Lung (tissue), 5 donors: ENCODE measurements around the gene FAM13A. TPM values are rescaled to one million over a fixed set of nuclear protein-coding genes. Genes with fewer than 3 reads are reported as not detected.

Source experiments
- polyA plus RNA-seq, 2 donors: library from polyadenylated mRNA; stranded (reverse); fragments of 200-250 nt; gene quantifications; one replicate each; pipeline ENCODE4 v1.2.1, GENCODE V29; 2013
- small RNA-seq: library from RNA; depleted of rRNA; stranded (forward); fragments of <200 nt; gene quantifications from one replicate; pipeline ENCODE3, GENCODE V24; 2014; ENCODE audit warnings: low replicate concordance
- total RNA-seq, 2 donors: library from RNA; depleted of rRNA in 1 of 2; stranded (reverse); fragments of >200 nt in 1 of 2; gene quantifications; one replicate each; pipeline ENCODE4 v1.2.1, GENCODE V29; 2014 to 2021
- donor health status: Bipolar disorder and iron deficiency.
- donor health status: healthy.
- donor health status: DM: yes; HTN: yes; CAD: no.

Gene FAM13A
- total and polyA plus RNA-seq, 4 donors = 9.2 to 122 (median 29.3) TPM

Small RNA genes within 50 kb of the gene (small RNA-seq; reads per million reads assigned to genes)
- gene RF02115 (not detected), gene RNU6-33P (not detected)

Other genes starting within 250 kb of the FAM13A start
- 1 to 10 TPM; 6.0 to 8.3 TPM for gene TIGD2, start 54.3 kb upstream of the FAM13A start, total RNA-seq
- 1 to 10 TPM; 2.5 to 2.7 TPM for gene TIGD2, start 54.3 kb upstream of the FAM13A start, polyA plus RNA-seq